ENCODE data around the gene S100A10. TPM values are rescaled to one million over a fixed set of nuclear protein-coding genes. Genes with fewer than 3 reads are reported as not detected.

The S100A10 gene
- total RNA-seq, 1 donor from 2014 or later = 219 TPM

DNA sequence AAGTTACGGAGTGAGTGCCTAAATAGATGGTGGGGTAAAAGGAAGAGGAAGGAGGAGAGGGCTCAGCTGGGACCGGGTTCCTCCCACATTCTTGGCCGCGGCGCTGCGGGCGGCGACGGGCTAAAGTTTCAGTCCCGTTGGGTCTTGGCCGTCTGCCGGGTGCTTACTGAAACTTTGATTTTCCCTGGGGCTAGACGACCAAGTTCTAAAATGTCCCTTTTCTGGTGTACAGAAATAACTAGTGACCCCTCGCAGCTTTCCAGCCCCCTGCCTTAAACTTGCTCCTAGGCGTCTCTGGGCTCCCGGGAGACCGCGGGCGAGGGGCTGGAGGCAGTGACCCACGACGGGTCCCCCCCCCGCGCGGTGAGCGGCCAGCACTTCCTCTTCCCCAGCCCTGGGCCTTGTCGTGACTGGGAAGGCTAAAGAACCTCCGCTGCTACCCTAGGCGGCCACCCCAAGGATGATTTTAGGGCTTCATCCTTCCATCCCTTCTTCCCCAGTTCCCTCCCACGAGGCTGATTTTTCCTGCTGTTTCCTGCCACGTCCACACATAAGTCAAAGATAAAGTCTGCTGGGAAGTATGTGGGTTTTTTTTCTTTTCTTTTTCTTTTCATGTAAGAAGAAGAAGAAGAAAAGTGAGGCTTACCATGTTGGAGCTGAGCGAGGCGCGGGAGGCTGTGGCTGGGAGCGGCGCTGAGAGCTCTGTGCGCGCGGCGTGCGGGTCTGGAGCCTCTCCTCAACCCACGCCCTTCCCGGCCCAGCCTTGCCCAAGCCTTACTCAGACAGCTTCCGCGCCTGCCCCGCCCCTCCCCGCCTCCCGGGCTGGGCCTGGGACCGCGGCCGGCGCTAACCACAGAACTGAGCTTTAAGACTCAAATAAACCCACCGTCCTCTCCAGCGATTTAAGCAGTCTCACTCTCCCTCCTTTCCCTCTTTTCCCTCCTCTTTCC is 42.9 kb upstream of the S100A10 start, which contains the start of gene S100A11:
Gene S100A11, minus strand, starts transcription at position 738 of the 950 bp plus-strand sequence. Its CDS starts 89 bp downstream, at position 649.
- Mint-ChIP-seq H3K27me3 (ENCODE audit: low read depth) (no peaks in the 10 kb centered on the region), H3K36me3 (peaks cover 10% of the 10 kb centered on the region), H3K4me3 (peak within 1 kb of the TSS; percentile 85), H3K4me1 (peaks cover 38% of the 10 kb centered on the region), H3K9me3 (no peaks in the 10 kb centered on the region), H3K27ac (peak within 1 kb of the TSS; percentile 96)
- peak; percentile 74 to 84 for DNase-seq (ENCODE audit: low spot score in 2 of 2, unreplicated experiment in 2 of 2)
- TF ChIP-seq, protein P1, sequence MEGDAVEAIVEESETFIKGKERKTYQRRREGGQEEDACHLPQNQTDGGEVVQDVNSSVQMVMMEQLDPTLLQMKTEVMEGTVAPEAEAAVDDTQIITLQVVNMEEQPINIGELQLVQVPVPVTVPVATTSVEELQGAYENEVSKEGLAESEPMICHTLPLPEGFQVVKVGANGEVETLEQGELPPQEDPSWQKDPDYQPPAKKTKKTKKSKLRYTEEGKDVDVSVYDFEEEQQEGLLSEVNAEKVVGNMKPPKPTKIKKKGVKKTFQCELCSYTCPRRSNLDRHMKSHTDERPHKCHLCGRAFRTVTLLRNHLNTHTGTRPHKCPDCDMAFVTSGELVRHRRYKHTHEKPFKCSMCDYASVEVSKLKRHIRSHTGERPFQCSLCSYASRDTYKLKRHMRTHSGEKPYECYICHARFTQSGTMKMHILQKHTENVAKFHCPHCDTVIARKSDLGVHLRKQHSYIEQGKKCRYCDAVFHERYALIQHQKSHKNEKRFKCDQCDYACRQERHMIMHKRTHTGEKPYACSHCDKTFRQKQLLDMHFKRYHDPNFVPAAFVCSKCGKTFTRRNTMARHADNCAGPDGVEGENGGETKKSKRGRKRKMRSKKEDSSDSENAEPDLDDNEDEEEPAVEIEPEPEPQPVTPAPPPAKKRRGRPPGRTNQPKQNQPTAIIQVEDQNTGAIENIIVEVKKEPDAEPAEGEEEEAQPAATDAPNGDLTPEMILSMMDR (IDR thresholded peaks at IDR 0.05; ENCODE audit: unreplicated experiment) = no peak

DNA sequence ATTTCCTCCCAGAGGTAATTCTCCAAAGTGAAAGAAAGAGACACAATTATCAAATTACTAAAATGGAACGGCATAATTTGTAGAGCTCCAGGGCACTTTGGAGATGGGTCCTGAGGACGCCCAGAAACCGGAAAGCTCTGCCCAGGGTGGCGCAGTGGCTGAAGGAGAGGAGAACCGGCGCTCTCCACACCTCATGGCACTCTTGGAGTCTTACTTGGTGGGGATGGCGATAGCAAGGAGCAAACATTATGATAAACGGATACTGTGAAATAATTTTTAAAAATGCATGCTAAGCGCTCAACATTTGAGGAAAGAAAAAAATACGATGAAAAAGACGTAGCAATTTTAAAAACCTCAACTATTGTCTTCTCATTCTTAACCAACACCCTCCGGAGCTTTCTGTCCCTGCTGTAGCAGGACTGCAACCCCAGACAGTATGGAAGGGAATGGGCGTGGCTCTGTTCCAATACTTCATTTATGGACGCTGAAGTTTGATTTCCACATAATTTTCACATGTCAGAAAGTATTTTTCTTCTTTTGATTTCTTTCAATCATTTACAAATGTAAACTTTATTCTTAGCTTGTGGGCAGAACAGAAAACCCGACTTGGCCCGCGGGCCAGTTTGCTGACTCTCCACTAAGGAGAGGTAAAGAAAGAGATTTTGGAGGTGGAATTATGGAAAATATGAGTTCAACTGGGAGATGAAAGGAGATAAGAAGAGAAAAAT is 42.0 kb upstream of the S100A10 start:
- Mint-ChIP-seq H3K4me3 (peak overlapping the region; percentile 85), H3K4me1 (peaks cover 38% of the 10 kb centered on the region), H3K9me3 (no peaks in the 10 kb centered on the region), H3K27me3 (ENCODE audit: low read depth) (no peaks in the 10 kb centered on the region), H3K27ac (peak overlapping the region; percentile 96), H3K36me3 (peaks cover 12% of the 10 kb centered on the region)
- no peak for DNase-seq (ENCODE audit: low spot score in 2 of 2, unreplicated experiment in 2 of 2)
- TF ChIP-seq, protein P1 (IDR thresholded peaks at IDR 0.05; ENCODE audit: unreplicated experiment) = no peak

DNA sequence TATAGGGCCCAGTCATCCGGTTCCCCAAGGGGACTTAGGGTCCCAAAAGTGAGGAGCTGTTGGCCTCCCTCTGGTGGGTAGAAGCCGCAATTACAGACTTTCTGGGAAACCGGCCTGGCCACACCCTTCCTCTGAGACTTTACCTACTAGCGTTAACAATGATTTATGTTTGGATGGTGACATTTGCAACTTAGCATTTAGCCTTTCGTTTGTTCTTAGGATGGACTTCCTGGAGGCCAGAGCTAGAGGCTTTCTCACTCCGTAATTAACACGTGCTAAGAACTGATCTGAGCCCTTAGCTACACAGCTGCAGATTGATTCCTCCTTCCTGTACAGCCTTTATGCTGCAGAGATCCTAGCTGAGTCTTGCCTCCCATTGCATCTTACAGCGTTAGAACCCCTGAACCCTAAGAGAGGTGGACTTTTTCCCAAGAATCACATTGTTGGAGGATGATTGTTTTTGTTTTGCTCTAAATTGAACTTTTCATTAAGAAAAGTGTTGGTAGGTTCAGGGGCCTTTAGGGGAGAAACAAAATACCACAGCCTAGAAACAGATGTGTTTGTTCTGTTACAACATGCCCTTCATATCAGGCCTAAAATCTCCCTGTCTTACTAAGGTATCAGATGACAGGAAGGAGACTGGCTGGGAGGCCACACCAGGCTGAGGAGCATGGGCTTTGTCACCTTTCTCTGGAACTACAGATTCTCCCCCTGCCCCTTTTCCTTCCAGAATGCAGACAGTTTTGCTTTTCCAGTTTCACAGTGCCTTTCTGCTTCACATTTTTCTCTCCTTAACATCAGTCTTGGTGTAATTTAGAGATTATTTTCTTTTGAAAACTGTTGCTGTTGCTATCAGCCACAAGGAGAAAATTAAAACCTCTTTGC is 41.2 kb upstream of the S100A10 start:
- H3K27ac Mint-ChIP-seq = peak overlapping the region; percentile 96

DNA sequence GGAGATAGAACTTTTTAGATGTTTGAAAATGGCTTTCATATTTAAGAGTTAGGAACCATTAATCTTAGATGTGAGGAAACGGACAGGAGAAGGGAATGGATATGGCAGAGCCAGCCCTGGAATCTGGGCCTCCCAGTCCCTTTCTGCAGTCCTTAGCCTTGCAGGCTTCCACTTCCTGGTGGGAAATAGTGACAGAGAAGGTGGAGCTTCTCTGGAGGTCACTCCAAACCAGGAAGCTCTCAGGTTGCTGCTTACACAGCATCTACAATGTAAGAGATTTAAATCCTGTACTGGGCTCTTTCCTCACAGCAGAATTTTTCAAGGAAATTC is 40.6 kb upstream of the S100A10 start:
- no peak for DNase-seq (ENCODE audit: low spot score in 2 of 2, unreplicated experiment in 2 of 2)
- peaks cover 20% of the 10 kb centered on the region for H3K36me3 Mint-ChIP-seq
- H3K27me3 Mint-ChIP-seq (ENCODE audit: low read depth) = no peaks in the 10 kb centered on the region
- H3K4me3 Mint-ChIP-seq = peak overlapping the region; percentile 85
- H3K27ac Mint-ChIP-seq = peak overlapping the region; percentile 96
- H3K9me3 Mint-ChIP-seq = no peaks in the 10 kb centered on the region
- H3K4me1 Mint-ChIP-seq = peaks cover 38% of the 10 kb centered on the region
- TF ChIP-seq, protein P1 (IDR thresholded peaks at IDR 0.05; ENCODE audit: unreplicated experiment) = no peak

More for the DNA sequence above, 41.2 kb upstream of the S100A10 start:
- Mint-ChIP-seq H3K27me3 (ENCODE audit: low read depth) (no peaks in the 10 kb centered on the region), H3K36me3 (peaks cover 16% of the 10 kb centered on the region), H3K4me1 (peaks cover 38% of the 10 kb centered on the region), H3K9me3 (no peaks in the 10 kb centered on the region), H3K4me3 (peak overlapping the region; percentile 85)
- TF ChIP-seq, protein P1 (IDR thresholded peaks at IDR 0.05; ENCODE audit: unreplicated experiment) = peak; percentile 76
- DNase-seq (ENCODE audit: low spot score in 2 of 2, unreplicated experiment in 2 of 2) = peak in 1 of 2 experiments; percentile 66

DNA sequence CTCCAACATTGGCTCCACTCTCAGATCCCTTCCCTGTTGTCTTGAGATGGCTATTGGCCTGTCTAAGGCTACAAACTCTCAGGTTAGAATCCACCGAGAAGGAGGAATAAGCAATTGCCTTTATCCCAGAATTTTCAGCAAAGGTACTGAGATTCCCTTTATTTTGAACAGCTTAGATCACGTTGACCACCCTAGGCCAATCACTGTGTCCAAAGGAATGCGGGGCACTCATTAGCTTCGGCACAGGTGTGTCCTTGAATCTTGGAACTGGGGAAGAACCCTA is 36.2 kb upstream of the S100A10 start:
- no peak overlapping the region for H3K27ac Mint-ChIP-seq
- peaks cover 21% of the 10 kb centered on the region for H3K36me3 Mint-ChIP-seq
- no peaks in the 10 kb centered on the region for H3K27me3 Mint-ChIP-seq (ENCODE audit: low read depth)
- TF ChIP-seq, protein P1 (IDR thresholded peaks at IDR 0.05; ENCODE audit: unreplicated experiment) = no peak
- peaks cover 19% of the 10 kb centered on the region for H3K4me1 Mint-ChIP-seq
- peaks cover 3% of the 10 kb centered on the region for H3K9me3 Mint-ChIP-seq
- no peak for DNase-seq (ENCODE audit: low spot score in 2 of 2, unreplicated experiment in 2 of 2)
- H3K4me3 Mint-ChIP-seq = no peak overlapping the region
